ENCODE results near the gene EFL1. TPM values are rescaled to one million over a fixed set of nuclear protein-coding genes. Genes with fewer than 3 reads are reported as not detected.
A peak's percentile ranks its signal among the peaks of the same experiment; 100 is the strongest.

Gene EFL1
- polyA plus RNA-seq, 5 donors, result 15.1 to 22.4 (median 20.7) TPM

DNA sequence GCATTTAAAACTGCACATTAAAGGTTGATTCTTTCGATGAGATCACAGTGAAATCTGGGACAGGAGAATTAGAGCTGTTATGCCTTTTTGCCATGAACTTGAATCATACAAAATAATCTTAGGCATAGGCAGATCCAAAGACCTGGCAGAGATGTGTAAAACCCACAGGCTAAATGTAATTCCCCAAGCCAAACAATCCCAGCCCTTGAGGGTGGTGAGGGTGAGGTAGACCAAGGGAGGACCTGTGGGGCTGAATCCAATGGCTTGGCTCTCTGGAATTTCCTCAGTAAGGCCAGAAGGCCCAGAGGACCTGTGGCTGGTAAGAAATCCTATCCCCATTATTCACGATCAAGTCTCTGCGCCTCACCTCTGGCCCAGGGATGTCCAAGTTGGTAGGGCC, 136.2 kb downstream of the EFL1 start:
- no peak for DNase-seq

DNA sequence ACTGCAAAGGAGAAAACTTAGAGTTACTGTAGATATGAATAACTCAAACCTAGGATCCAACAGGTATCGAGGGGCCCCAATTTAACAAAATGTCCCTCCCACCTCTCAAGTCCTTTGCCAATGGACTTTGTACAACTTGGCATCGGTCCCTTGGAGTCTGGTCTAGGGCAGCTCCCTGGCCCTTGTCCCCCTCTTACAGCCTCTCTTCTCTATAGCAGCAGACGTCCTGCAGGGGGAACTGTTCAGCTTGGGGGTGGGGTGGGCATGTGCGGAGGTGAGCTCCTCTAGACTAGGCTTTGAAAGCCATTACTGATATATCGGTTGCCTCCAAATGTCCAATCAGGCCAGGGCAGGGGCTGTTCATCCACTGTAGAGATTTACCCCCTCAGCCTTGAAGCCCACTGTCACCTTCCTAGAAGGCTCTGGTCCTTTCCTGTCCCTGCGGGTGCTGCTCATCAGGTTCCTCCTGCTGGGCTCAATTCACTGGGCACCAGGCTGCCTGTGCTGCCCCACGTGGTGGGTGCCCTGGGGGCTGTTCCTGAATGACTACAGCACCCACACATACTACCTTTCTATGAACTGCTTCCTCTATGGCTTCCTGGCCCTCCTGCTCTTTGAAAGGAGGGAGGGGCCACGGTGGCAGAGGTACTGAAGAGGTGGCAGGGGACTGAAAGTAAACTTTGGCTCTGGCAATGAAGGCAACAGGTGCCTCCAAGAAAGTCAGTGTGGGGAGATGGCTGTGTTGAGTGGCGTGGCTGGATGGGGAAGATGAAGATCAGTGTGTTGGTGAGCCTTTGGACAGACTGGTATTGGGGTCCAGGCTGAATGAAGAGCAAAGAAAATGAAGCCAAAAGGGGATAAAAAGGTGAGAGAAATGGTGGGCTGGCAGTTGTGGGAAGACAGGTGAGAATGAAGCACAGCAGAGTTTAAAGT, 137.9 kb downstream of the EFL1 start:
- no peak for DNase-seq

DNA sequence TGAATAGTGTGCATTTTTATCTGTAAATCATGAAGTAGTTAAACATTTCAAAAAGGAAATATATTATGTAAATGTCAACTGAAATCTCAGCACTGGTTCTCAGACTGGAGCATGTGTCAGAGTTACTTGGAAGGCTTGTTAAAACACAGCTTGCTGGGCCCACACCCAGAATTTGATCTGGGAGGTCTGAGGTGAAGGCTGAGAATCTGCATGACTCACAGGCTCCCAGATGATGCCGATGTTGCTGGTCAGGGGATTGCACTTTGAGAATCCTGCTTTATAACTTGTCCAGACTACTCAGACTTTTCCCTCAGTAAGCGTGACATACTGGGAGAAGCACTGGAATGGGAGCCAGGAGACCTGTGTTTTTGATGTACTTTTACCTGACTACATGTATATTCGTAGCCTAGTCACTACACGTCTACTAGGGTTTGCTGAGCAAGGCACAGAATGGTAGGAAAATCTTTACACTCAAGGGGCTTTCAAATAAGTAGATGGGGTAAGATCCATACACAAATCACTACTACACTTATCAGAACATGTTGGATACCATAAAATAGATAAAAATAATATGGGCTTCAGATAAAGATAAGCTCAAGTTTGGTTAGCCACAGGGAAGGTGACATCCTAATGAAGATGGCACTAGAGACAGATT, 139.7 kb downstream of the EFL1 start:
- DNase-seq, result no peak

DNA sequence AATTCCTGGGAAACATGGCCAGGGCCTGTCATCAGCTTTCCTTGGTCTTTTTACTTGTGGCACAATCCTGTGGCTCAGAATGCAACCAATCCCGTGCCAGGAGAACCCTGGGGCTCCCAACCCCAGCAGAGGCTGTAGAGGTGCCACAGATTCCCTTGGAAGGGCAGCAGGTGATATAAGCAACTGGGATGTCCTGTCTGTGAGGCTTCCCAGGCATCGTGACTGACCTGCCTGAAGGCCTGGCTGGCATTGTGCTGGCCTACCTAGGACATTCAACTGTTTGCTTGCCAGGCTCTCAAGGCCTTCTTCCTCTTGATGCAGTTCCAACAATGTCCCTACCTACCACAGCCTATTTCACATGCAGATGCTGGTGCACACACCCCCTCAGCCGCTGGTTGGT, 144.5 kb downstream of the EFL1 start:
- no peak for DNase-seq

DNA sequence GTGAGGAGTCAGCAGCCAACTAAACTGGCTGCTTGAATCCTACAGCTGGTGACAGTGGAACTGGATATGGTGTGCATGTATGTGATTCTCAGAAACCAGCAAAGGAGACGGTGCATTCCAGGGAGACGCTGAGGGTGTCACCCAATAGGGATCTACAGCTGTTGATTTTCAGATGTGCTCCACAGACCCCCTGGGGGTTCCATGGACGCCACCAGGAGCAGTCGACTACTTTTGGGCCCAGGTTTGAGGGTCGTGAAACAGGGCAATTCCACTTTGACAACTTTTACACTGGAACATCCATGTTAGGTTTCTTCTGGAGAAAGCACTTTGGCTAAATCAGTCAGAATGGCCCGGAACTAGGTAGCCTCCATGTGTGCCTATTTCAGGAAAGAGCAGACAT, 145.2 kb downstream of the EFL1 start:
- DNase-seq, result no peak

DNA sequence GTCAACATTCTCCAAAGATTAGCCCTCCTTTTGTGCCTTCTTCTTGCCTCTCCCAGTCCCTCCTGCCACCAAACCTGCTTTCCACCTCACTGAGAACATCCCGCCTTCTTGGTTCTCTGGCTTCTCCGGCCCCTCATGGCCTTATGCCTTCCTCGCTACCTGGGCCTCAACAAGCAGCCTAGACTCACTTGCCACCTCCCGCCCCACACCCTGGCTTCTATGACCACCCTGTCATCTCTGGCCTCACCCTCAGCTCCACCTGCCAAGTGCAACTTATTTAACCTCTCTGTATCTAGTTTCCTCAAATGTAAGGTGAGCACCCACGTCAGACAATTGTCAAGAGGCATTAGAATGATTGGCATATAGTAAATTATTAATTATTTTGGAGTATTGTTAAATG, 147.9 kb downstream of the EFL1 start:
- DNase-seq, result no peak

DNA sequence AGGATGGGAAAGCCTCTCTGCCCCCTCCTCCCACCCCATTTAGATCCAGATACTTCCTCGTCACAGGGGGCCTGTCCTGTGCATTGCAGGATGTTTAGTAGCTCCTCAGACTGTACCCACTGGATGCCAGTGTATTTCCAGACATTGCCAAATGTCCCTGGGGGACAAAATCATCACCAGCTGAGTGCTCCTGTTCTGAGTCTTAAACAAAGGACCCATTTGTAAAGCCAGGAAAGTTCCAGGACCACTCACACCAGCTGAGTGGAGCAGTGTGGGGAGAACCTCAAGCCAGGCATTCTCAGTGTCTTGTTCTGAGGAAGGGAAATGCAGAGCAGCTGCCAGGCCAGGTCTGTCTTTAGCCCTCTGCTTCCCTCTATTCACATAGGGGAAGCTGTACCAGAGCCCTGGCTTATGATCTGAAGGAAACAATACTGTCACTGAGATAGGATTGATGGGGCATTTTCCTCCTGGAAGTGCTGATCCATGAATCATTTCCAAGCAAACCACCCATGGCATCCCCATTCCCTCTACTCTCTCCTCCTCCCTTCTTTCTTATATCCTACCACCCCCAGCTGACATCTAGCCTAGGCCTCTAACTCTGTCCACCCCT, 149.3 kb downstream of the EFL1 start:
- DNase-seq, result no peak

DNA sequence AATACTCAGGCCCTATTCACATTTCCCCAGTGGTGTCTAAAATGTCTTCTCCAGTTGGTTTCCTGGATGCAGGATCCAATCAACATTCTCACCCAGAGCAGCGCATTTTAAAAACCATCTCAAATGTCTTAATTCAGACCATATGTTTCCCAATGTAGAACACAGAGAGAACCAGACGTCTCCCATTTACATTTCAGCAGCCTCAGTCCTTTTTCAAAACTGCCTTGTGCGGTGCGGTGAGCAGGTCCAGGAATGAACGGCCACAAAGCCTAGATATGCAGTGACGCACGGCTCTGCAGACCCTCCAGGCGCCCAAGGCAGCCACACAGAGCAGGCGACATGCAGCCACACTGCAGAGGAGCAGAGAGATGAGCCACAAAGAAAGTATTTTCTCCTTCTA, 150.6 kb downstream of the EFL1 start:
- DNase-seq, result no peak

DNA sequence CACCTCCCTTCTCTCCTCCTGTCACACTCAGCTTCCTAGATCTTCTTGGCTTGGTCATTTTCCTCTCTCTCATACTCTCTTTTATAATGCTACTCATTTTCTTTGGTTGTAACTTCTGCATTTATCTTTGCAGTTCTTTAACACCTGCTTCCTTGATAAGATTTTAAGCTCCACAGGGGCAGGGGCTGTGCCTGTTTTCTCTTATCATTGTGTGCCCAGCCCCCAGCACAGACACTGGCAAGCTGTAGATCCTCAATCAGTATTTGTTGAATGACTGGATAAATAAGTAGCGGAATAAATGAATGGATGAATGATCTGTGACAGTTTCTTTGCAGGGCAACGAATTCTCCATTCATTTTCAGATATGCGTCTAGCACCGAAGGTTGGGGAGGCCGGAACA, 152.4 kb downstream of the EFL1 start:
- DNase-seq, result no peak

DNA sequence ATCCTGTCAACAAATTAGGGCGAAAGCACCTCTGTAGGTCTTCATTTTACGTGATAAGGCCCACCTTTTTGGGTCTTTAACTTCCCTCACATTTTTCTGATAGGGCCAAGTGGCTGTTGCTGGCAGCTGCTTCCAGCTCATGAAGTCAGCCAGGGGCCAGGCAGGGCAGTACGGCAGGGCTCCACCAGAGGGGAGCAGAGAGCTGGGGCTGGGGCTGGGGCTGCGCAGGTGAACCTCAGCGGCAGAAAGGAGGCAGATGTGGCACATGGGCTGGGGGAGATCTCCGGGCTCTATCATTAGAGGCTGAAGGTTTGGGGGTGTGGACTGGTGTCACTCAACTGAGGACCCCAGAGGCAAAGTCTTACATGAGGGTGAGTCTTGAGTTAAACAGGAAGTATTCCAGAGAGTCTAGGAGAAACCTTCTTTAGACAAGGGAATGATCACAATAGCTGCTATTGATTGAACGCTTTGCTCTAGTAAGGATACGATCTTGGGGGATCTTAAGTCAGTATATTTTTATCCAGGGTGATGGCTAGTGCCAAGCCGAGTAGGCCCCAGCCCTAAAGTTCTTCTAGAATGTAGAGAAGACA, 153.9 kb downstream of the EFL1 start:
- DNase-seq, result peak in 1 of 2 donors; percentile 10

DNA sequence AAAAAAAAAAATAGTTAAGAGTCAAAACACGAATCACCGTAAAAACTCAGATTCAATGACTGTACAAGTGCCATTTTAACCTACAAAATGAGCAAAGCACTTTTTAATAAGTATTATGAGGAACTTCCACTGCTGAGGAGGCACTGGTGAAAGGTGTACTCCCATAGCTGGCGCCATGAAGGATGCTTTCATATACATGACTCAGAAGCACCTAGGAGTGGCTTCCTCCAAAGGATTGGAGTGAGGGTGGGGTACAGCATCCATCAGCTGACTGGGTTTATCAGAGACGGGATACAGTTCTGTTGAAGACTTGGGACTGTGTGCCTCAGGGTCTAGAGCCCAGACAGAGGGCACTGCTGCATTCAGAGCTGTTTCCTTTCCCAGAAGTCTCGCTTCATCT, 155.9 kb downstream of the EFL1 start:
- DNase-seq, result no peak

DNA sequence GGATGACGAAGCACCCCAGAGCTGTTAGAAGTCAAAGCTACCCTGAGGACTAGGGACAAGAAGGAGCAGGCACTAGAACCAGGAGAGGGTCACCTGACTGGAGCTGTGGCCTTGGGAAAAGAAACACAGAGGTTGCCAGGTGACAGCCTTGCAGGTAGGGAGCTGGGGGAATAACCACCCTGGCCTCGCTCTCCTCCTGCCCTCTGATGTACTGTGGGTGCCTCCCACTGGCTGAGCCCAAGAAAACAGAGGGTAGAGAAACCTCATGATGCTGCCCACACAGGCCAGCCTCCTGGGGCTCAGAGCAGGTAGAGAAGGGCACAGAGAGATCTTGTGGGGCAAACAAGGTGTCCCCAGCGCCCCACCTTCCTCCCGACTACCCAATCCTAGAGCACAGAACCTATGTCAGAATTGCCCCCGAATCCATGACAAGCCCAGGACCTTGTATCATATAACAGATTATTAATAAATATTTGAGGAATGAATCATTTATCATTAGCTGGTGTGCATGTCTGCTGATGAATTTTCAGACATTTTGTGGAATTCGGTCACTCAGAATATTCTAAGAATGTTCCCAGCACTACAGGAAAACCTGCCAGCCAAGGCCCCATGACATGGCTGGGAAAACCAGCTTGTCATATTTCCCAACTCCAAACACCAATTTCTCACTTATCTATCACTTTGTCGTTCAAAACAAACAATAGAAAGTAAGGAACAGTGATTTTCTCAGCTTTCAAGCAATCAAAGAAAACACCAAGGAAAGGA, 156.9 kb downstream of the EFL1 start:
- DNase-seq, result peak in 1 of 2 donors; percentile 29

DNA sequence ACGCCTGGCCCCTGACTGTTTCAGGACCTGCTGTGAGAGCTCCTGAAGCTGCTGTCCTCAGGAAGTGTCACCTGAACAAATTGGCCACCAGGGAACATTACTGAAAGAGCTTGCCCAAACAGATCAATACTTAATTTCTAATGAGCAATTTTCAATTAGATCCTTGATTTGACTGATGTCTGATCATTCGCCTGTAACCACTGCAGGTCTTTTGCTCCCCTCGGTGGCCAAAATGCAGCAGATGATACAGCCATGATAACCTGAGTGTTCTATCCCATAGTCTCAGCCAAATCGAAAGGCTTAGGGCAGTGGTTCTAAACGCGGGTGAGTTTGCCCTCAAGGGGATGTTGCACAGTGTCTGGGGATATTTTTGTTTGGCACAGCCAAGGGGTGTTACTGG, 159.1 kb downstream of the EFL1 start:
- no peak for DNase-seq

DNA sequence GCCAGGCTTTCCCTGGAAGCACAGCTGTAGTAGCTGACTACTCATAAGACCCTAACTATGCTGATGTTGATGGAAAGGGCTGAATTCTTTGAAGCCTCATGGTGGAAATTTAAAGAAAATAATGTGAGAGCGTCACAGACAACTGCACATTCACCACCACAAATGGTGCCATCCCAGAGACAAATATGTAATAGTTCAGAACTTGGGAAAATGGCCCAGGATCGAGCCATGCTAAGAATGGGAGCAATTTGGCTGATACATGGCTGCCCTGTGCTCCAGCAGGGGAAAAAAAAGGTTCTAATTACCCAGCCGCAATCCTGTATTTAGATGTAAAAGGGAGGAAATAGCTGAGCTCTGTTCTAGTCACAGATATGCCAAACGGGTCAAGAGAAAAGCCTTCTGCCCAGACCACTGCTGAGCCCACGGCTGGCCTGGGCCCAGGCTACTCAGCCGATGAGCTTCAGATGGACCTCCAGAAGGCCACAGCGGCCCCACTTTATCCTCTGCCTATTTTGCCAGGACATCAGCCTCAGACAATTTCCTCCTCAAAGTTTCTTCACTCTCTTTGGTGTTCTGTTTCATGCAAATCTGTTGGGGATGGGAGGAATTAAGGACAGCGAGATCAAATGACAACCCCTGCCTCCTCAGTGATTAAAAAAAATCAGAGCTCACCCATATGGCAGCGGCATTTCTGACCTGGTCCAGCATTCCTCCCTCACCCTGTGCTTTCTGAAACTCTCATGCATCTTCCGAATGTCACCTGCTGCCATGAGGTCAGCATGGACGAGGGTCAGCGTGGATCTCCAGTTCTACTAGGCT, 162.2 kb downstream of the EFL1 start:
- DNase-seq, result no peak

DNA sequence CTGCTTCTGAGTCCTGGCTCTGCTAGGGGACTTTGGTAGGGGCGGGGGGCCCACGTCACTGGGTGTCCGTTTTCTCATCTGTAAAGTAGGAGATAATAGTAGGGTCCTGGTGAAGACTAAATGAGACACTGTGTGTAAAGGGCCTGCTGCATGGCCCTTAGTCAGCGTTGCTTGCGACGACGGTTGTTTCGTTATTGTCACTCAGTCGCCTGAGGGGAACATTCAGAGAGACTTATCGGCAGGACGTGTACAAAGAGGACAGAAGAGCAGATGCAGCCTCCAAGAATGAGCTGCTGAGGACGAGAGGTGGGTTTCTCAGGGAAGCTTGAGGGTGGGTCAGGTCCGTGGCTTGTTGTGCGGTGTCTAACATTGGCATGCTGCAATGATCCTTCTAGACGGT, 163.9 kb downstream of the EFL1 start:
- no peak for DNase-seq

DNA sequence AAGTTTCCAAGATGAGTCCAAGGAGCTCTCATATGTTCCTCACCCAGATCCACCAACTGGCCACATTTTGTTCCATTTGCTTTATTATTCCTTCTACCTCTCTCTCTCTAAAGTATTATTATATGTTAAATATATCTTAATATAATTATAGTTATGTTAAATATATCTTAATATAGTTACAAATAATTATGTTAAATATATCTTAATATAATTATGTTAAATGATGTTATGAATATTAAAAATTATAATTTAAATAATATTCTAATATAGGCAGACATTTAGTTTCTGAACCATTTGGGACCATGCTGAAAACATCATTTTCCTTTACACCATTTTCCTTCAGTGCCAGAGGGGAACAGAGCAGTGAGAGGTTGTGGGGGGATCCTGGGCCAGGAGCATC, 166.7 kb downstream of the EFL1 start:
- no peak for DNase-seq

DNA sequence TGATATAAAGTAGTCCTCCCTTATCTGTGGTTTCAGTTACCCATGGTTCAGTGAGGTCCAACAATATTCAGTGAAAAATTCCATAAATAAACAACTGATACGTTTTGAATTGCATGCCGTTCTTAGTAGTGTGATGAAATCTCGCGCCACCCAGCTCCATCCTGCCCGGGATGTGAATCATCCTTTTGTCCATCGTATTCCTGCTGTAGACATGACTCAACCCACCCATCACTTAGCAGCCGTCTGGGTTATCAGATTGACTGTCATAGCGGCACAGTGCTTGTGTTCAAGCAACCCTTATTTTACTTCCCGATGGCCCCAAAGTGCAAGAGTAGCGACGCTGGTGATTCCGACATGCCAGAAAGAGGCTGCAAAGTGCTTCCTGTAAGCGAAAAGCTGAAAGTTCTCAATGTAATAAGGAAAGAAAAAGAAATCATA, 168.7 kb downstream of the EFL1 start:
- DNase-seq, result no peak

DNA sequence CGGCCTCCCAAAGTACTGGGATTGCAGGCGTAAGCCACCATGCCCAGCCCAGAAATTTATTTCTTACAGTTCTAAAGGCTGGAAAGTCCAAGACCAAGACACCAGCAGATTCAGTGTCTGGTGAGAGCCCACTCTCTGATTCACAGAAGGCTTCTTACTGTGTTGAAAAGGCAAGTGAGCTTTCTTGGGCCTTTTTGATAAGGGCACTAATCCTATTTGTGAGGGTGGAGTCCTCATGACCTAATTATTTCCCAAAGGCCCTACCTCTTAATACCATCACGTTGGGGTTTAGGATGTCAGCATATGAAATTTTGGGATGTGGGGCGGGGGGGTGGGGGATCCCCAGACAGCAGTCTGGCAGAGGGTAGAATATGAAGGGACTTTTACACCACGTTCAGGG, 169.2 kb downstream of the EFL1 start:
- DNase-seq, result no peak

DNA sequence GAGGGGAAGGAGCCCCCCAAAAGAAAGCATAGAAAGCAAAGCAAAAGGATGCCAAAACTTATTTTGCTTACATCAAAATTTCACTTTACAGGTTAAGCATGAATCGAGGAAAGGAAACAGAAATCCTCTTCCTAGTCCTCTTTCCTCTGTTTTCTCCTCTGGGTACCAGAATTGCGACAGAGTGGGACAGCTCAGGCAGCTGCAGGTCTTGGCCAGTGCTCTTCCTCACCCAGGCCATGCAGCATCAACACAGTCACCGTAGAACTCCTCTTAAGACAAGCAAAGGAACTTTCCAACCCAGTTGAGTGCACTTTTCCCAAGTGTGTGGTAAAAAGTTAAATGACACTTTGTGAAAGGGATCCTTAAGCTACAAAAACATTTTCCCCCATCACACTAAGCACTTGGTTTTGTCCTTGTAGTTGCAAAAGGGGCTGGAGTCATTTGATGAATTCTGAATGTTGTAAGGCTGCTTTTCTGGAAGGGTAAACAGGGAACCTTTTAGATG, 170.8 kb downstream of the EFL1 start:
- no peak for DNase-seq

DNA sequence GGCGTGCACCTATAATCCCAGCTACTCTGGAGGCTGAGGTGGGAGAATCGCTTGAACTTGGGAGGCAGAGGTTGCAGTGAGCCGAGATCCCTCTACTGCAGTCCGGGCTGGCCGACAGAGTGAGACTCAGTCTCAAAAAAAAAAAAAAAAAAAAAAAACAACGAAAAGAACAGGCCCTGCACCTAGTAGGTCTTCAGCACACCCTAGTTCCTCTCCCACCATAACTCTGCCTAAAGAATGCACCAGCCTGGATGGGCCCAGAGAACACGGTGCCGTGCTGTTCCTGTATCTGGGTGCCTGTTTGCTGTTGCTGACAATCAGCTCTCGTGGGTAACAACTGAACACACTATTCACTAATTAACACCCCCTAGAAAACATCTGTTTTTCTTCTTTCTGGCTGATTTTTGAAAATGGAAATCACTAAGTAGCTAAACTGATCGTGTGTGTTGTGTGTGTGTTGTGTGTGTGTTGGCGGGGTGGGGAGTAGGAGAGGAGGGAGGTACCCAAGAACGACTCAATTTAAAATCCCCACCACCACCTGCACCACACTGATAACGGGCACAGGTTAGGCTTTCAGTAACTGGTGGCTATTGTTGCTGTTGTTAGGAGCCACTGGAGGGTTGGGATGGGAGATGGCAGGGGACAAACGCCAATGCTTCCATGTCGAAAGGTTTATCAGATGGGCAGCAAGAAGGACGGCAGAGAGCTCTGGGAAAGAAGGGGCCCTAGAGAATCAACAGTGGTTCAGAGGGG, 176.1 kb downstream of the EFL1 start:
- DNase-seq, result no peak
